HCT116 (cell line): ENCODE results near the gene ZNF341. TPM values are rescaled to one million over a fixed set of nuclear protein-coding genes. Genes with fewer than 3 reads are reported as not detected.

ENCODE experiments used
- ATAC-seq: fragments of 200-7000 bp; cut with Tn5 transposase; 2 replicates; pipeline ENCODE4 v1.9.1; 2020; ENCODE audit warnings: mild to moderate bottlenecking, moderate library complexity
- BruUV-seq: library from RNA; stranded (reverse); fragments of 400-500 nt; replicated peaks from 2 replicates; lab custom pipeline; 2021; lab: Mats Ljungman, UMichigan
- CTCF ChIA-PET: fragments of 300-600 bp; sonication (Branson Sonifier 250); formaldehyde crosslinking; loops from one replicate; lab custom pipeline; 2021; ENCODE audit warnings: antibody characterized with exemption; lab: Charles Lee
- POLR2A ChIA-PET: fragments of 300-600, 350-600 bp; sonication (Branson Sonifier 250); formaldehyde crosslinking; loops from one replicate; lab custom pipeline; 2021; ENCODE audit warnings: antibody characterized with exemption; lab: Charles Lee
- RAD21 ChIA-PET, 2 experiments: fragments of 300-600 bp; sonication (Branson Sonifier 250); formaldehyde crosslinking; loops; one replicate each; lab custom pipeline; 2023; ENCODE audit warnings: low total read pairs in 2 of 2; ENCODE audit not compliant: uncharacterized antibody in 2 of 2, unreplicated experiment in 2 of 2, low non-redundant PET in 1 of 2; lab: Charles Lee
- DNase-seq: peaks from one replicate; pipeline ENCODE4 v3.0.0-alpha.2; 2010; ENCODE audit warnings: low read depth, low spot score
- H2AFZ ChIP-seq: fragments of 200-600 bp; shearing (Covaris generic), sonication (generic); 2 replicates; pipeline ENCODE4 v1.6.1; 2017; ENCODE audit warnings: low read depth, mixed run types, mixed read lengths, antibody characterized with exemption, low read length; ENCODE audit not compliant: poor library complexity, severe bottlenecking
- H3K27ac ChIP-seq: 2 replicates; pipeline ENCODE4 v1.5.1; 2012; ENCODE audit warnings: low read depth, low read length
- H3K27me3 ChIP-seq: fragments of 200-600 bp; sonication (generic); 2 replicates; pipeline ENCODE4 v1.6.1; 2016; ENCODE audit warnings: mixed run types, low read length, mixed read lengths; ENCODE audit not compliant: insufficient read depth
- H3K36me3 ChIP-seq, 2 experiments: fragments of 200-500 bp in 1 of 2; fragments of 200-600 bp in 1 of 2; sonication (Bioruptor generic) in 1 of 2; sonication (generic) in 1 of 2; 2 replicates each; pipeline versions ENCODE4 v1.5.1 to v1.6.1; 2014 to 2016; ENCODE audit warnings: low read length in 2 of 2, inconsistent platforms in 1 of 2, mixed read lengths in 1 of 2, mixed run types in 1 of 2; ENCODE audit not compliant: insufficient read depth in 2 of 2, control insufficient read depth in 1 of 2
- H3K4me1 ChIP-seq, 2 experiments: fragments of 200-600 bp in 1 of 2; sonication (generic) in 1 of 2; 2 replicates each; pipeline versions ENCODE4 v1.5.1 to v1.6.1; 2012 to 2017; ENCODE audit warnings: low read length in 2 of 2, inconsistent platforms in 1 of 2, mild to moderate bottlenecking in 1 of 2, mixed read lengths in 1 of 2, mixed run types in 1 of 2, moderate library complexity in 1 of 2; ENCODE audit not compliant: insufficient read depth in 2 of 2, control insufficient read depth in 1 of 2
- H3K4me2 ChIP-seq: fragments of 200-600 bp; sonication (generic); 2 replicates; pipeline ENCODE4 v1.6.1; 2017; ENCODE audit warnings: mixed run types, low read length, mixed read lengths
- H3K4me3 ChIP-seq, 2 experiments: fragments of 200-600 bp in 1 of 2; sonication (generic) in 1 of 2; replicated peaks in 1 of 2; 2 replicates each; pipeline ENCODE4 v1.5.1; 2011 to 2016; ENCODE audit warnings: low read length in 2 of 2, control low read depth in 1 of 2, low read depth in 1 of 2, mild to moderate bottlenecking in 1 of 2, mixed read lengths in 1 of 2, mixed run types in 1 of 2
- H3K79me2 ChIP-seq: fragments of 200-600 bp; sonication (generic); 2 replicates; pipeline ENCODE4 v1.6.1; 2017; ENCODE audit warnings: mild to moderate bottlenecking, mixed run types, low read length, moderate library complexity, mixed read lengths; ENCODE audit not compliant: insufficient read depth
- H3K9ac ChIP-seq: fragments of 200-600 bp; sonication (generic); 2 replicates; pipeline ENCODE4 v1.6.1; 2016; ENCODE audit warnings: low read length, mixed read lengths
- H3K9me2 ChIP-seq: fragments of 200-600 bp; sonication (generic), shearing (Covaris generic); 2 replicates; pipeline ENCODE4 v1.6.1; 2017; ENCODE audit warnings: mixed run types, mild to moderate bottlenecking, moderate library complexity; ENCODE audit not compliant: insufficient read depth
- H3K9me3 ChIP-seq, 2 experiments: fragments of 200-500 bp in 1 of 2; fragments of 200-600 bp in 1 of 2; sonication (Bioruptor generic) in 1 of 2; sonication (generic) in 1 of 2; 2 replicates each; pipeline ENCODE4 v1.6.1; 2014 to 2017; ENCODE audit warnings: low read length in 2 of 2, mixed read lengths in 2 of 2, inconsistent platforms in 1 of 2, low read depth in 1 of 2, mild to moderate bottlenecking in 1 of 2, mixed run types in 1 of 2, moderate library complexity in 1 of 2; ENCODE audit not compliant: control insufficient read depth in 1 of 2, insufficient read depth in 1 of 2
- H4K20me1 ChIP-seq: fragments of 200-600 bp; sonication (generic), shearing (Covaris generic); 2 replicates; pipeline ENCODE4 v1.6.1; 2017; ENCODE audit warnings: mixed run types, mild to moderate bottlenecking, moderate library complexity; ENCODE audit not compliant: insufficient read depth
- ATF3 ChIP-seq: IDR thresholded peaks from 2 replicates; pipeline ENCODE4 v1.6.1; 2012
- CBX3 ChIP-seq: IDR thresholded peaks from 2 replicates; pipeline ENCODE4 v1.6.1; 2012; ENCODE audit warnings: low read depth
- CEBPB ChIP-seq: IDR thresholded peaks from 2 replicates; pipeline ENCODE4 v1.6.1; 2012; ENCODE audit warnings: low read depth
- EGR1 ChIP-seq: IDR thresholded peaks from 2 replicates; pipeline ENCODE4 v1.6.1; 2012; ENCODE audit warnings: low read depth
- ELF1 ChIP-seq: IDR thresholded peaks from 2 replicates; pipeline ENCODE4 v1.6.1; 2012; ENCODE audit warnings: low read depth, borderline replicate concordance
- EZH2phosphoT487 ChIP-seq: fragments of 200-600 bp; IDR thresholded peaks from 2 replicates; pipeline ENCODE4 v1.6.1; 2018; ENCODE audit warnings: antibody characterized with exemption, borderline replicate concordance
- FOSL1 ChIP-seq: IDR thresholded peaks from 2 replicates; pipeline ENCODE4 v1.6.1; 2012; ENCODE audit warnings: low read depth
- MAX ChIP-seq: IDR thresholded peaks from 2 replicates; pipeline ENCODE4 v1.6.1; 2012
- POLR2A ChIP-seq: IDR thresholded peaks from 2 replicates; pipeline ENCODE4 v1.7.0; 2011; ENCODE audit warnings: borderline replicate concordance; ENCODE audit not compliant: insufficient read depth, insufficient read length; ENCODE audit errors: extremely low read depth
- POLR2AphosphoS5 ChIP-seq: IDR thresholded peaks from 2 replicates; pipeline ENCODE4 v1.6.1; 2011; ENCODE audit warnings: mild to moderate bottlenecking, low read depth, low read length, moderate library complexity
- RAD21 ChIP-seq: IDR thresholded peaks from 2 replicates; pipeline ENCODE4 v1.6.1; 2012; ENCODE audit warnings: low read depth, mild to moderate bottlenecking
- SIN3A ChIP-seq: IDR thresholded peaks from 2 replicates; pipeline ENCODE4 v1.6.1; 2012; ENCODE audit warnings: low read depth
- SP1 ChIP-seq: IDR thresholded peaks from 2 replicates; pipeline ENCODE4 v1.6.1; 2012; ENCODE audit warnings: low read depth
- YY1 ChIP-seq: IDR thresholded peaks from 2 replicates; pipeline ENCODE4 v1.6.1; 2011; ENCODE audit warnings: low read length, low read depth, moderate library complexity, mild to moderate bottlenecking; ENCODE audit not compliant: insufficient replicate concordance; ENCODE audit errors: extremely low read depth
- ZBTB33 ChIP-seq: IDR thresholded peaks from 2 replicates; pipeline ENCODE4 v1.6.1; 2011; ENCODE audit warnings: mild to moderate bottlenecking, low read length, moderate library complexity; ENCODE audit not compliant: insufficient replicate concordance; ENCODE audit errors: extremely low read depth
- ZFX ChIP-seq: fragments of 450-650 bp; IDR thresholded peaks from 2 replicates; pipeline ENCODE4 v1.6.1; 2017
- ZNF274 ChIP-seq: fragments of 200-500 bp; sonication (Bioruptor generic); IDR thresholded peaks from 2 replicates; pipeline ENCODE4 v1.6.1; 2014; ENCODE audit warnings: mild to moderate bottlenecking, low read depth, low read length, inconsistent platforms
- intact Hi-C: fragments of 100-400 bp; cut with micrococcal nuclease; formaldehyde crosslinking; loops from 2 replicates; pipeline ENCODE4 v1.10.0; 2022
- total RNA-seq: library from RNA; stranded (reverse); gene quantifications from one replicate; pipeline ENCODE4 v1.2.1, GENCODE V29; 2021; ENCODE audit not compliant: unreplicated experiment
- TF ChIP-seq, protein P1 (sequence below), 3 experiments: fragments of 200-600 bp in 1 of 3; sonication (generic) in 1 of 3; IDR thresholded peaks in 2 of 3; conservative IDR thresholded peaks in 1 of 3; 2 replicates each; pipeline ENCODE4 v1.5.1; 2012 to 2017; ENCODE audit warnings: low read depth in 2 of 3, low read length in 2 of 3, antibody characterized with exemption in 1 of 3, borderline replicate concordance in 1 of 3, control low read depth in 1 of 3, mild to moderate bottlenecking in 1 of 3, mixed read lengths in 1 of 3, mixed run types in 1 of 3, moderate library complexity in 1 of 3; ENCODE audit not compliant: insufficient read depth in 1 of 3

Gene ZNF341
- total RNA-seq, 1 experiment from 2014 or later: 4.9 TPM

DNA sequence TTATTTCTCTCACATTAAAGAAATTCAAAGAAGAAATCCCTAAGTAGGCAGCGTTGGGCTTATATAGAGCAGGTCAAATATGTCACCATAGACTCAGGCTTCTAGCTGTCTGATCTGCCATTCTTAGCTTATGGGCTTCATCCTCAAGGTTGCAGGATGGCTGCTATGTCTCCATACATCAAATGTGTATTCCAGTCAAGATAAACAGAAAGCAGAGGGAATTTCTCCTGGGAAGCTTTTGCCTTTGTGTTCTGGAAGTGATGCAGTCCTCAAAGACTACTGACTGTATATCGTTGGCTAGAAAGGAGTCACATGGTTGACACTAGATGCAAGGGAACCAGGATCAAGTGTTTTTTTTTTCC, 36.0 kb downstream of the ZNF341 start:
- Histone ChIP-seq H3K4me1 (no peaks in the 10 kb centered on the region), H3K9me2 (no peaks in the 10 kb centered on the region), H3K9ac (no peak overlapping the region), H4K20me1 (no peaks in the 10 kb centered on the region), H3K27ac (no peak overlapping the region), H3K9me3 (no peaks in the 10 kb centered on the region), H2AFZ (no peak overlapping the region), H3K79me2 (no peaks in the 10 kb centered on the region), H3K4me2 (no peak overlapping the region), H3K36me3 (no peaks in the 10 kb centered on the region; a peak in 1 of 4 replicates), H3K4me3 (no peak overlapping the region), H3K27me3 (no peaks in the 10 kb centered on the region)
- no peak for DNase-seq
- no peak for ATAC-seq
- RAD21 ChIA-PET: no interaction called here
- intact Hi-C loops: no loop called here
- TF ChIP-seq RAD21 (no peak), MAX (no peak), ZNF274 (no peak), ELF1 (no peak), SIN3A (no peak), POLR2A (no peak), YY1 (no peak), FOSL1 (no peak), CEBPB (no peak), EZH2phosphoT487 (no peak), ATF3 (no peak), ZBTB33 (no peak), POLR2AphosphoS5 (no peak), SP1 (no peak), CBX3 (no peak), ZFX (no peak), EGR1 (no peak)
- TF ChIP-seq, protein P1, sequence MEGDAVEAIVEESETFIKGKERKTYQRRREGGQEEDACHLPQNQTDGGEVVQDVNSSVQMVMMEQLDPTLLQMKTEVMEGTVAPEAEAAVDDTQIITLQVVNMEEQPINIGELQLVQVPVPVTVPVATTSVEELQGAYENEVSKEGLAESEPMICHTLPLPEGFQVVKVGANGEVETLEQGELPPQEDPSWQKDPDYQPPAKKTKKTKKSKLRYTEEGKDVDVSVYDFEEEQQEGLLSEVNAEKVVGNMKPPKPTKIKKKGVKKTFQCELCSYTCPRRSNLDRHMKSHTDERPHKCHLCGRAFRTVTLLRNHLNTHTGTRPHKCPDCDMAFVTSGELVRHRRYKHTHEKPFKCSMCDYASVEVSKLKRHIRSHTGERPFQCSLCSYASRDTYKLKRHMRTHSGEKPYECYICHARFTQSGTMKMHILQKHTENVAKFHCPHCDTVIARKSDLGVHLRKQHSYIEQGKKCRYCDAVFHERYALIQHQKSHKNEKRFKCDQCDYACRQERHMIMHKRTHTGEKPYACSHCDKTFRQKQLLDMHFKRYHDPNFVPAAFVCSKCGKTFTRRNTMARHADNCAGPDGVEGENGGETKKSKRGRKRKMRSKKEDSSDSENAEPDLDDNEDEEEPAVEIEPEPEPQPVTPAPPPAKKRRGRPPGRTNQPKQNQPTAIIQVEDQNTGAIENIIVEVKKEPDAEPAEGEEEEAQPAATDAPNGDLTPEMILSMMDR (IDR thresholded peaks at IDR 0.05 in 2 of 3, conservative IDR thresholded peaks at IDR 0.05 in 1 of 3; ENCODE audit: borderline replicate concordance in 1 of 3, insufficient read depth in 1 of 3, low read depth in 2 of 3, low read length in 2 of 3): no peak
- POLR2A ChIA-PET: no interaction called here
- CTCF ChIA-PET: no interaction called here
- no TSS peak for BruUV-seq
